AG04449 (cell line): ENCODE measurements around the gene TIGAR.

Experiments used
- CTCF ChIA-PET: fragments of 350-600 bp; formaldehyde crosslinking; extraction: SDS; loops from one replicate; lab custom pipeline; 2021; ENCODE audit warnings: antibody characterized with exemption; lab: Yijun Ruan, JAX
- POLR2A ChIA-PET: fragments of 400-600, 350-600 bp; formaldehyde crosslinking; extraction: SDS; loops from one replicate; lab custom pipeline; 2020; ENCODE audit warnings: antibody characterized with exemption, inconsistent platforms; lab: Yijun Ruan, JAX
- DNase-seq: peaks from one replicate; pipeline ENCODE4 v3.0.0-alpha.2; 2010; ENCODE audit warnings: low read depth, low spot score
- H3K4me3 ChIP-seq: 2 replicates; pipeline ENCODE4 v1.5.1; 2011; ENCODE audit warnings: low read depth, mild to moderate bottlenecking, control low read depth, low read length
- CTCF ChIP-seq: IDR thresholded peaks from one replicate; pipeline ENCODE4 v1.5.1; 2011; ENCODE audit warnings: mild to moderate bottlenecking, moderate library complexity, low read length, control low read depth, inconsistent platforms; ENCODE audit not compliant: insufficient read depth; ENCODE audit errors: missing control alignments

Gene TIGAR

GRCh38 chr12:4308334-4308950 lies 12.6 kb upstream of the TIGAR start:
- ChIA-PET CTCF (interaction anchor here (0.7 to 5.0 kb wide), 12 partner anchors 9 to 450 kb away, joined by 3 to 33 read pairs (median 5); no protein-coding TSS in a partner anchor), POLR2A (no interaction called here)
- no peak overlapping the region for H3K4me3 ChIP-seq
- no peak for DNase-seq
- TF ChIP-seq CTCF = no peak

- ChIA-PET POLR2A (no interaction called here), CTCF (interaction anchor here (0.8 to 1.6 kb wide), 2 partner anchors 215 to 446 kb away, joined by 3 read pairs; no protein-coding TSS in a partner anchor)
- DNase-seq = no peak
- no peak for TF ChIP-seq CTCF
- no peak overlapping the region for H3K4me3 ChIP-seq
Measured at GRCh38 chr12:4311776-4312175, 9.2 kb upstream of the TIGAR start.

- TF ChIP-seq CTCF = no peak
- no peak overlapping the region for H3K4me3 ChIP-seq
- POLR2A ChIA-PET = no interaction called here
- CTCF ChIA-PET = no interaction called here
- DNase-seq = no peak
Measured at GRCh38 chr12:4312251-4312650, 8.8 kb upstream of the TIGAR start.

GRCh38 chr12:4320497-4320852 lies 538 bp upstream of the TIGAR start:
- no peak for DNase-seq
- no peak for TF ChIP-seq CTCF
- ChIA-PET POLR2A (no interaction called here), CTCF (interaction anchor here (2.0 to 2.8 kb wide), 2 partner anchors 13 to 44 kb away, joined by 5 to 14 read pairs; no protein-coding TSS in a partner anchor)
- peak overlapping the region; percentile 77 for H3K4me3 ChIP-seq

GRCh38 chr12:4322726-4323125 lies 1.7 kb downstream of the TIGAR start:
- POLR2A ChIA-PET = no interaction called here
- CTCF ChIA-PET = interaction anchor here (0.7 to 2.8 kb wide), 3 partner anchors 9 to 46 kb away, joined by 3 to 14 read pairs (median 5); no protein-coding TSS in a partner anchor
- DNase-seq = no peak
- no peak for TF ChIP-seq CTCF
- H3K4me3 ChIP-seq = no peak overlapping the region

GRCh38 chr12:4323396-4323795 lies 2.4 kb downstream of the TIGAR start:
- H3K4me3 ChIP-seq = no peak overlapping the region
- TF ChIP-seq CTCF = no peak
- POLR2A ChIA-PET = no interaction called here
- CTCF ChIA-PET = no interaction called here
- DNase-seq = no peak
